ENCODE data around the gene NUB1.

GRCh38 chr7:151330661-151331060 is 11.0 kb upstream of the NUB1 start:
- TF ChIP-seq POLR2AphosphoS5 (IDR thresholded peaks at IDR 0.05), result no peak
- no peak for TF ChIP-seq POLR2A (IDR thresholded peaks at IDR 0.05)
